ENCODE measurements around the gene RGS10. TPM values are rescaled to one million over a fixed set of nuclear protein-coding genes. Genes with fewer than 3 reads are reported as not detected.
A peak's percentile ranks its signal among the peaks of the same experiment; 100 is the strongest.

Gene RGS10
- total RNA-seq, 2 experiments from 2014 or later, result 103 to 113 TPM

- CTCF ChIA-PET, result no interaction called here
Observed at GRCh38 chr10:119522747-119523426, 19.6 kb downstream of the RGS10 start.

GRCh38 chr10:119521443-119522204, 20.9 kb downstream of the RGS10 start:
- DNase-seq (no peak), ATAC-seq (no peak)
- peaks cover 44% of the 10 kb centered on the region for H3K36me3 Mint-ChIP-seq
- H3K4me1 Mint-ChIP-seq, result peaks cover 36% of the 10 kb centered on the region
- no peaks in the 10 kb centered on the region for H3K9me3 Mint-ChIP-seq (ENCODE audit: low read depth)
- no peak overlapping the region for H3K4me3 Mint-ChIP-seq
- no peaks in the 10 kb centered on the region for H3K27me3 Mint-ChIP-seq
- no peak overlapping the region for H3K27ac Mint-ChIP-seq
- CTCF ChIA-PET, result no interaction called here

More at GRCh38 chr10:119522747-119523426, 19.6 kb downstream of the RGS10 start:
- H3K27me3 Mint-ChIP-seq, result no peaks in the 10 kb centered on the region
- H3K4me1 Mint-ChIP-seq, result peaks cover 32% of the 10 kb centered on the region
- peaks cover 49% of the 10 kb centered on the region for H3K36me3 Mint-ChIP-seq
- no peak for DNase-seq
- ATAC-seq, result no peak
- no peaks in the 10 kb centered on the region for H3K9me3 Mint-ChIP-seq (ENCODE audit: low read depth)
- no peak overlapping the region for H3K4me3 Mint-ChIP-seq
- no peak overlapping the region for H3K27ac Mint-ChIP-seq

GRCh38 chr10:119520283-119520682, 22.2 kb downstream of the RGS10 start:
- ATAC-seq (no peak), DNase-seq (no peak)
- CTCF ChIA-PET, result interaction anchor here (6.5 kb wide), 1 partner anchor 21 kb away, joined by 79 read pairs; the partner anchor contains the start of gene RGS10
- H3K27me3 Mint-ChIP-seq, result no peaks in the 10 kb centered on the region
- H3K4me3 Mint-ChIP-seq, result no peak overlapping the region
- peaks cover 50% of the 10 kb centered on the region for H3K4me1 Mint-ChIP-seq
- H3K9me3 Mint-ChIP-seq (ENCODE audit: low read depth), result no peaks in the 10 kb centered on the region
- H3K27ac Mint-ChIP-seq, result no peak overlapping the region
- peaks cover 41% of the 10 kb centered on the region for H3K36me3 Mint-ChIP-seq

GRCh38 chr10:119518936-119519335, 23.6 kb downstream of the RGS10 start:
- Mint-ChIP-seq H3K4me1 (peaks cover 49% of the 10 kb centered on the region), H3K4me3 (no peak overlapping the region), H3K27me3 (no peaks in the 10 kb centered on the region), H3K36me3 (peaks cover 39% of the 10 kb centered on the region), H3K9me3 (ENCODE audit: low read depth) (no peaks in the 10 kb centered on the region), H3K27ac (peak overlapping the region; percentile 30)
- DNase-seq (no peak), ATAC-seq (no peak)
- CTCF ChIA-PET, result interaction anchor here (1.7 to 6.5 kb wide), 3 partner anchors 11 to 29 kb away, joined by 7 to 79 read pairs (median 9); partner anchors contain the start of gene RGS10

GRCh38 chr10:119518176-119518575, 24.3 kb downstream of the RGS10 start:
- Mint-ChIP-seq H3K4me3 (peak overlapping the region; percentile 59), H3K9me3 (ENCODE audit: low read depth) (no peaks in the 10 kb centered on the region), H3K27me3 (no peaks in the 10 kb centered on the region), H3K27ac (peak overlapping the region; percentile 91), H3K4me1 (peaks cover 47% of the 10 kb centered on the region), H3K36me3 (peaks cover 42% of the 10 kb centered on the region)
- CTCF ChIA-PET, result interaction anchor here (0.9 to 6.5 kb wide), 9 partner anchors 11 to 319 kb away, joined by 3 to 79 read pairs (median 4); partner anchors contain the start of gene RGS10
- no peak for DNase-seq
- ATAC-seq, result no peak

GRCh38 chr10:119517235-119518141, 25.0 kb downstream of the RGS10 start:
- H3K27me3 Mint-ChIP-seq, result no peaks in the 10 kb centered on the region
- ATAC-seq (peak; percentile 70), DNase-seq (peak; percentile 88)
- CTCF ChIA-PET, result interaction anchor here (0.9 to 6.5 kb wide), 12 partner anchors 12 to 318 kb away, joined by 3 to 79 read pairs (median 4); partner anchors contain the start of gene RGS10
- peaks cover 47% of the 10 kb centered on the region for H3K4me1 Mint-ChIP-seq
- peak overlapping the region; percentile 91 for H3K27ac Mint-ChIP-seq
- H3K9me3 Mint-ChIP-seq (ENCODE audit: low read depth), result no peaks in the 10 kb centered on the region
- peaks cover 39% of the 10 kb centered on the region for H3K36me3 Mint-ChIP-seq
- peak overlapping the region; percentile 59 for H3K4me3 Mint-ChIP-seq

- Mint-ChIP-seq H3K4me3 (peak overlapping the region; percentile 59), H3K36me3 (peaks cover 37% of the 10 kb centered on the region), H3K9me3 (ENCODE audit: low read depth) (no peaks in the 10 kb centered on the region), H3K27me3 (no peaks in the 10 kb centered on the region), H3K27ac (peak overlapping the region; percentile 91), H3K4me1 (peaks cover 54% of the 10 kb centered on the region)
- DNase-seq, result peak; percentile 83
- peak; percentile 79 for ATAC-seq
- CTCF ChIA-PET, result interaction anchor here (0.8 to 6.5 kb wide), 8 partner anchors 12 to 307 kb away, joined by 3 to 79 read pairs (median 4); partner anchors contain the start of gene RGS10
Observed at GRCh38 chr10:119516381-119517234, 25.9 kb downstream of the RGS10 start.

- H3K4me1 Mint-ChIP-seq, result peaks cover 57% of the 10 kb centered on the region
- H3K4me3 Mint-ChIP-seq, result no peak overlapping the region
- no peaks in the 10 kb centered on the region for H3K27me3 Mint-ChIP-seq
- peak overlapping the region; percentile 91 for H3K27ac Mint-ChIP-seq
- ATAC-seq (no peak), DNase-seq (no peak)
- H3K9me3 Mint-ChIP-seq (ENCODE audit: low read depth), result no peaks in the 10 kb centered on the region
- CTCF ChIA-PET, result interaction anchor here (0.8 to 6.5 kb wide), 2 partner anchors 14 to 25 kb away, joined by 3 to 79 read pairs; partner anchors contain the start of gene RGS10
- H3K36me3 Mint-ChIP-seq, result peaks cover 37% of the 10 kb centered on the region
Observed at GRCh38 chr10:119515511-119516045, 26.9 kb downstream of the RGS10 start.

- ATAC-seq, result no peak
Observed at GRCh38 chr10:119514819-119515218, 27.7 kb downstream of the RGS10 start.

GRCh38 chr10:119511828-119512515, 30.5 kb downstream of the RGS10 start:
- no peaks in the 10 kb centered on the region for H3K9me3 Mint-ChIP-seq (ENCODE audit: low read depth)
- H3K4me1 Mint-ChIP-seq, result peaks cover 32% of the 10 kb centered on the region
- DNase-seq (no peak), ATAC-seq (no peak)
- H3K36me3 Mint-ChIP-seq, result peaks cover 45% of the 10 kb centered on the region
- H3K27me3 Mint-ChIP-seq, result no peaks in the 10 kb centered on the region
- CTCF ChIA-PET, result interaction anchor here (1.1 to 1.7 kb wide), 2 partner anchors 13 to 31 kb away, joined by 4 to 7 read pairs; partner anchors contain the start of gene RGS10
- H3K27ac Mint-ChIP-seq, result peak overlapping the region; percentile 47
- no peak overlapping the region for H3K4me3 Mint-ChIP-seq

More at GRCh38 chr10:119514819-119515218, 27.7 kb downstream of the RGS10 start:
- CTCF ChIA-PET, result interaction anchor here (6.5 kb wide), 1 partner anchor 26 kb away, joined by 79 read pairs; the partner anchor contains the start of gene RGS10
- Mint-ChIP-seq H3K4me3 (no peak overlapping the region), H3K36me3 (peaks cover 39% of the 10 kb centered on the region), H3K27ac (peak overlapping the region; percentile 28), H3K27me3 (no peaks in the 10 kb centered on the region), H3K9me3 (ENCODE audit: low read depth) (no peaks in the 10 kb centered on the region), H3K4me1 (peaks cover 56% of the 10 kb centered on the region)
- no peak for DNase-seq

GRCh38 chr10:119509909-119510451, 32.5 kb downstream of the RGS10 start:
- no peaks in the 10 kb centered on the region for H3K9me3 Mint-ChIP-seq (ENCODE audit: low read depth)
- no peak overlapping the region for H3K4me3 Mint-ChIP-seq
- H3K4me1 Mint-ChIP-seq, result peaks cover 26% of the 10 kb centered on the region
- DNase-seq, result no peak
- no peak for ATAC-seq
- H3K27ac Mint-ChIP-seq, result peak overlapping the region; percentile 12
- CTCF ChIA-PET, result no interaction called here
- peaks cover 54% of the 10 kb centered on the region for H3K36me3 Mint-ChIP-seq
- no peaks in the 10 kb centered on the region for H3K27me3 Mint-ChIP-seq

Measured in activated CD8-positive, alpha-beta memory T cell treated with anti-CD3 and anti-CD28 coated beads, Interleukin-2, amount 10 ng/mL, durations not matched to agents 7 days and 5 days (primary cell).